Effector CD4-positive, alpha-beta T cell (primary cell): ENCODE data around the gene SNX27.
"Not testable (repeated sequence)": the region's sequence is repeated elsewhere in the genome, so short reads cannot be mapped to it uniquely, and the experiment has no call there.

Source experiments
- DNase-seq: peaks from one replicate; pipeline ENCODE4 v3.0.0-alpha.2; 2020

Gene SNX27

GRCh38 chr1:151604291-151604690 lies 7.6 kb upstream of the SNX27 start:
- DNase-seq = no peak

GRCh38 chr1:151606384-151606783 lies 5.5 kb upstream of the SNX27 start:
- no peak for DNase-seq

GRCh38 chr1:151606857-151607256 lies 5.0 kb upstream of the SNX27 start:
- no peak for DNase-seq

GRCh38 chr1:151610142-151610541 lies 1.7 kb upstream of the SNX27 start:
- DNase-seq = no peak

GRCh38 chr1:151611288-151611790 lies 511 bp upstream of the SNX27 start:
- no peak for DNase-seq

GRCh38 chr1:151612501-151613281 lies 841 bp downstream of the SNX27 start:
- no peak for DNase-seq

GRCh38 chr1:151613282-151613780 lies 1.5 kb downstream of the SNX27 start:
- no peak for DNase-seq

- DNase-seq = no peak
Observed at GRCh38 chr1:151615711-151616504, 4.1 kb downstream of the SNX27 start.

- DNase-seq = no peak
Observed at GRCh38 chr1:151616505-151616849, 4.6 kb downstream of the SNX27 start.

- DNase-seq = no peak
Observed at GRCh38 chr1:151618003-151618402, 6.2 kb downstream of the SNX27 start.

GRCh38 chr1:151618470-151618869 lies 6.6 kb downstream of the SNX27 start:
- DNase-seq = no peak

- DNase-seq = not testable (repeated sequence)
Observed at GRCh38 chr1:151618996-151619395, 7.1 kb downstream of the SNX27 start.

GRCh38 chr1:151619489-151620093 lies 7.7 kb downstream of the SNX27 start:
- no peak for DNase-seq

- no peak for DNase-seq
Observed at GRCh38 chr1:151620286-151620685, 8.4 kb downstream of the SNX27 start.

- no peak for DNase-seq
Observed at GRCh38 chr1:151621351-151621750, 9.5 kb downstream of the SNX27 start.

- DNase-seq = no peak
Observed at GRCh38 chr1:151624783-151625182, 12.9 kb downstream of the SNX27 start.

- DNase-seq = no peak
Observed at GRCh38 chr1:151626740-151627334, 15.0 kb downstream of the SNX27 start.

GRCh38 chr1:151629278-151629677 lies 17.4 kb downstream of the SNX27 start:
- DNase-seq = no peak

GRCh38 chr1:151635479-151636072 lies 23.7 kb downstream of the SNX27 start:
- DNase-seq = no peak

- no peak for DNase-seq
Observed at GRCh38 chr1:151638074-151638775, 26.4 kb downstream of the SNX27 start.

- DNase-seq = no peak
Observed at GRCh38 chr1:151638812-151639211, 27.0 kb downstream of the SNX27 start.

GRCh38 chr1:151639466-151639865 lies 27.6 kb downstream of the SNX27 start:
- no peak for DNase-seq
